DOHH2 (cell line): ENCODE data around the gene KCNMA1.

ENCODE experiments used
- H3F3A ChIP-seq: fragments of 200-600 bp; sonication (generic), shearing (Covaris generic); 2 replicates; pipeline ENCODE4 v1.6.0; 2016; ENCODE audit warnings: antibody characterized with exemption, mild to moderate bottlenecking; ENCODE audit not compliant: control insufficient read depth, insufficient read depth
- H3K27ac ChIP-seq: fragments of 200-600 bp; sonication (generic); 2 replicates; pipeline ENCODE4 v1.5.1; 2014; ENCODE audit warnings: low read depth, mild to moderate bottlenecking, low read length, moderate library complexity
- H3K27me3 ChIP-seq: fragments of 200-600 bp; sonication (generic); 2 replicates; pipeline ENCODE4 v1.6.1; 2014; ENCODE audit warnings: mild to moderate bottlenecking, low read length, mixed read lengths; ENCODE audit not compliant: control insufficient read depth
- H3K36me3 ChIP-seq: fragments of 200-600 bp; sonication (generic); 2 replicates; pipeline ENCODE4 v1.6.1; 2014; ENCODE audit warnings: mild to moderate bottlenecking, low read length, moderate library complexity, mixed read lengths; ENCODE audit not compliant: control insufficient read depth
- H3K4me1 ChIP-seq: fragments of 200-600 bp; sonication (generic); 2 replicates; pipeline ENCODE4 v1.6.1; 2014; ENCODE audit warnings: mild to moderate bottlenecking, low read length, mixed read lengths; ENCODE audit not compliant: control insufficient read depth
- H3K4me2 ChIP-seq: fragments of 200-600 bp; sonication (generic); 2 replicates; pipeline ENCODE4 v1.6.0; 2014; ENCODE audit warnings: mild to moderate bottlenecking, low read length, moderate library complexity
- H3K4me3 ChIP-seq: fragments of 200-600 bp; sonication (generic); 2 replicates; pipeline ENCODE4 v1.5.1; 2014; ENCODE audit warnings: mild to moderate bottlenecking, low read length, mixed read lengths
- H3K79me2 ChIP-seq: fragments of 200-600 bp; sonication (generic); 2 replicates; pipeline ENCODE4 v1.6.1; 2014; ENCODE audit warnings: mild to moderate bottlenecking, low read length, mixed read lengths; ENCODE audit not compliant: control insufficient read depth
- H3K9me2 ChIP-seq: fragments of 200-600 bp; sonication (generic); replicated peaks from 2 replicates; pipeline ENCODE4 v1.6.1; 2014; ENCODE audit warnings: mild to moderate bottlenecking, low read length, mixed read lengths; ENCODE audit not compliant: control insufficient read depth
- H3K9me3 ChIP-seq: fragments of 200-600 bp; sonication (generic); 2 replicates; pipeline ENCODE4 v1.6.1; 2014; ENCODE audit warnings: antibody characterized with exemption, low read length, mixed read lengths; ENCODE audit not compliant: control insufficient read depth, insufficient read depth
- H4K20me1 ChIP-seq: fragments of 200-600 bp; sonication (generic); 2 replicates; pipeline ENCODE4 v1.6.0; 2014; ENCODE audit warnings: low read depth, mild to moderate bottlenecking, antibody characterized with exemption, low read length, moderate library complexity; ENCODE audit not compliant: control insufficient read depth, insufficient read depth
- EZH2phosphoT487 ChIP-seq: fragments of 200-600 bp; sonication (generic); IDR thresholded peaks from 2 replicates; pipeline ENCODE4 v1.6.1; 2017; ENCODE audit warnings: borderline replicate concordance, mild to moderate bottlenecking, antibody characterized with exemption, low read length, moderate library complexity, mixed read lengths
- TF ChIP-seq, protein P1 (sequence below): fragments of 200-600 bp; sonication (generic); IDR thresholded peaks from one replicate; pipeline ENCODE4 v1.5.1; 2014; ENCODE audit warnings: antibody characterized with exemption, mild to moderate bottlenecking, low read depth, low read length; ENCODE audit not compliant: poor library complexity, severe bottlenecking

Gene KCNMA1

DNA sequence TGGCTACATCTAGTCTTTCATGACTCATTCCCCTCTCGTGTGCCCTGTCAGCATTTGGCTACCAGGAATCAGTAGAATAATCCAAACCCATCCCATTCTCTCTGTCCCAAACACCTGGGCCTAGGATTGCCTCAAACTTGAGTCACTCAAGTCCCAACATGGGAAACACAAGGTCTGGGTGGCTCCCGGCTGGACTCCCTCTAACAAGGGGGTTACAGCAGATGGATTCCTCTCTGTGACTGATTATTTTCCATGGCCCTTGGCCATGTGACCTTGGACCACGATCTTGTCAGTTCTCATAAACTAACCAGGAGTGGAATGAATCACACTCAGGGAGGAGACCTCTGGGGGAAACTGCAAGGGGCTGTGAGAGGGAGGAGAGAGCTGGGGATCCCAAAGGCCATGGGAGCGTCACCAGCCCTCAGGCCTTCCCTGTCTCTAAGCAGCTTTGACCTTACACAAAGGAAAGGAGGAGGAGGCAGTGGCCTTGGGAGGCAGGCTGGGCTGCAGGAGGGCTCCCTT lies 533.1 kb downstream of the KCNMA1 start:
- Histone ChIP-seq H4K20me1 (no peaks in the 10 kb centered on the region), H3K27me3 (no peaks in the 10 kb centered on the region), H3K4me1 (no peaks in the 10 kb centered on the region), H3K4me2 (no peak overlapping the region), H3K4me3 (no peak overlapping the region), H3K79me2 (no peaks in the 10 kb centered on the region), H3F3A (no peaks in the 10 kb centered on the region), H3K9me3 (no peaks in the 10 kb centered on the region), H3K27ac (no peak overlapping the region), H3K36me3 (no peaks in the 10 kb centered on the region), H3K9me2 (no peaks in the 10 kb centered on the region)
- TF ChIP-seq, protein P1, sequence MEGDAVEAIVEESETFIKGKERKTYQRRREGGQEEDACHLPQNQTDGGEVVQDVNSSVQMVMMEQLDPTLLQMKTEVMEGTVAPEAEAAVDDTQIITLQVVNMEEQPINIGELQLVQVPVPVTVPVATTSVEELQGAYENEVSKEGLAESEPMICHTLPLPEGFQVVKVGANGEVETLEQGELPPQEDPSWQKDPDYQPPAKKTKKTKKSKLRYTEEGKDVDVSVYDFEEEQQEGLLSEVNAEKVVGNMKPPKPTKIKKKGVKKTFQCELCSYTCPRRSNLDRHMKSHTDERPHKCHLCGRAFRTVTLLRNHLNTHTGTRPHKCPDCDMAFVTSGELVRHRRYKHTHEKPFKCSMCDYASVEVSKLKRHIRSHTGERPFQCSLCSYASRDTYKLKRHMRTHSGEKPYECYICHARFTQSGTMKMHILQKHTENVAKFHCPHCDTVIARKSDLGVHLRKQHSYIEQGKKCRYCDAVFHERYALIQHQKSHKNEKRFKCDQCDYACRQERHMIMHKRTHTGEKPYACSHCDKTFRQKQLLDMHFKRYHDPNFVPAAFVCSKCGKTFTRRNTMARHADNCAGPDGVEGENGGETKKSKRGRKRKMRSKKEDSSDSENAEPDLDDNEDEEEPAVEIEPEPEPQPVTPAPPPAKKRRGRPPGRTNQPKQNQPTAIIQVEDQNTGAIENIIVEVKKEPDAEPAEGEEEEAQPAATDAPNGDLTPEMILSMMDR, result no peak
- TF ChIP-seq EZH2phosphoT487, result no peak

DNA sequence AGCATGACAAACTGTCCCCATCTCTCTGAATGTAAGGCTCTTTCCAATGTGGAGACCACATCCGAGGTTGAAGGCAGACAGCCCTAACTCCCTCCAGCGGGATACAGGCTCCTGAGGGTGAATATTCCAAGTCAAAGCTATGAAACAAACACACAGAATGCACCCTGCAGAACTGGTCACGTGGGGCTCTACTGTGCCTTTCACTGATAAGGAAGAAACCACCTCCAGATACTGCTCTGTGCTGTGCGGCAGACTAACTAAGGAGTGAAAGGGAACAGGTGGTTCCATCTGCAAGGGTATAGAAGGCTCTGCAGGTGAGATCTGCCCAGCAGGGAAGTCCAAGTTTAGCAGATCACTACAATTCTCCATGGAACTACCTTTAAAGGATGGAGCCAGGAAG lies 534.4 kb downstream of the KCNMA1 start:
- no peaks in the 10 kb centered on the region for H3K36me3 ChIP-seq
- H3K27ac ChIP-seq, result no peak overlapping the region
- H3K79me2 ChIP-seq, result no peaks in the 10 kb centered on the region
- H3K4me3 ChIP-seq, result no peak overlapping the region
- H3K4me2 ChIP-seq, result no peak overlapping the region
- no peaks in the 10 kb centered on the region for H3K9me3 ChIP-seq
- H3K4me1 ChIP-seq, result no peaks in the 10 kb centered on the region
- no peaks in the 10 kb centered on the region for H3F3A ChIP-seq
- TF ChIP-seq EZH2phosphoT487, result no peak
- TF ChIP-seq, protein P1, result no peak
- H3K27me3 ChIP-seq, result no peaks in the 10 kb centered on the region
- H3K9me2 ChIP-seq, result no peaks in the 10 kb centered on the region
- no peaks in the 10 kb centered on the region for H4K20me1 ChIP-seq

DNA sequence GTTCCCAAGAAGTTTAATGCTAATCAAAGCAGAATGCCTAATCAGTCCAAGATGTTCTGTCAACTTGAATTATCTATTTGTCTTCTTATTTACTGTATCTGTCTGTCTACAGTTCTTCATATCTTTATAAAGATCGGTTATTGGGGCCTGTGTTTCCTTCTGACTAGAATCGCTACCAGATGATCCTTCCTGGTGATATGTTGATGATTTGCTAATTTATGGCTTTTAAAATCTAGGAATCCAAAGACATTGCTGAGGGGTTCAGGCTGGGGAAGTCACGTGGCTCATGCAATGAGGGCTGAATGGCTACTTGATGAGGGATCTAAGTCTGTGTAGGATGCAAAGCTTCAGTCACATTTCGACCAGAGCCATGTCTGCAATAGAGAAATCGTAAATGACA lies 536.3 kb downstream of the KCNMA1 start:
- no peaks in the 10 kb centered on the region for H3K79me2 ChIP-seq
- no peaks in the 10 kb centered on the region for H3K9me2 ChIP-seq
- H3K4me2 ChIP-seq, result no peak overlapping the region
- H3K27ac ChIP-seq, result no peak overlapping the region
- H3K9me3 ChIP-seq, result no peaks in the 10 kb centered on the region
- no peaks in the 10 kb centered on the region for H4K20me1 ChIP-seq
- H3K4me1 ChIP-seq, result no peaks in the 10 kb centered on the region
- H3K27me3 ChIP-seq, result no peaks in the 10 kb centered on the region
- H3F3A ChIP-seq, result no peaks in the 10 kb centered on the region
- TF ChIP-seq, protein P1, result no peak
- no peak for TF ChIP-seq EZH2phosphoT487
- H3K36me3 ChIP-seq, result no peaks in the 10 kb centered on the region
- no peak overlapping the region for H3K4me3 ChIP-seq
